Ramos (cell line): Measurements from ENCODE around the gene IMMP2L.

Source experiments
- in situ Hi-C: fragments of 300-500 bp; cut with MboI; formaldehyde crosslinking; loops from one replicate; pipeline ENCODE4 v1.14.3; 2022; ENCODE audit warnings: low sequenced_read_pairs; ENCODE audit not compliant: unreplicated experiment

The IMMP2L gene

GRCh38 chr7:110929480-110930249 lies 632.6 kb downstream of the IMMP2L start:
- in situ Hi-C loops: no loop called here

DNA sequence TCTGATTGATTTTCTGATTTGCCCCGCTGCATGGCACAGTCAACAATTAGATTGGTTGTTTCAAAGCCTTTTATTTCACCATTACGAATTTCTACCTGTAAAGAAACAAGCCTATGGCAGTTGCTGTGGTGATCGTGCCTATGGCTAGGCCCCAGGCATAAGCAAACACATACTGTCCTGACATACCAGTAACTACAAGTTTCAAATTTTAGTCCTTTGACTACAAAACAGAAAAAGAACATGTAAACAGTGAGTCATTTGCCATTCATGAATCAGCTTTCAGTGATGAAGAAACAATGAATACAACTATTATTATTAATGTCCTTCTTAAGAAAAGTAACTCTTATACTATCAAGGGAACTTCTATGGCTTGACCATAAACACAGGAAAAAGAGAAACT lies 639.4 kb downstream of the IMMP2L start:
- in situ Hi-C loops: no loop called here

- in situ Hi-C loops: no loop called here
Measured at GRCh38 chr7:110921595-110922151, 640.6 kb downstream of the IMMP2L start.

- in situ Hi-C loops: no loop called here
Measured at GRCh38 chr7:110918949-110919548, 643.2 kb downstream of the IMMP2L start.

DNA sequence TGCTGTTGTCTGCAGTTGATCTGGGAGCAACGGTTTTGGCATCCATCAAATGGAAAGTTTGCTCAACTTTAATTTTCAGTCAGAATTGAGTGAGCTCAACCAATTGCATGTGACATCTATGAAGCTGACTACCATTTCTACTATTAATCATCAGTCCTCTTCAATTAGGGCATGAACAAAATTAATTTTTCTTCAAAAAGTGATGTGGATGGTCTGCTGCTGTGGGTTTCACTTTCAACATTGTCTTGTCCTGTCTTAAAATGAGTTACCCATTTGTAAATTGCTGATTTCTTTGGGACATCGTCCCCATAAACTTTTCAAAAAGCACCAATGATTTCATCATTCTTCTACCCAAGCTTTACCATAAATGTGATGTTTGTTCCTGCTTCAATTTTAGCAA lies 648.0 kb downstream of the IMMP2L start:
- in situ Hi-C loops: no loop called here

DNA sequence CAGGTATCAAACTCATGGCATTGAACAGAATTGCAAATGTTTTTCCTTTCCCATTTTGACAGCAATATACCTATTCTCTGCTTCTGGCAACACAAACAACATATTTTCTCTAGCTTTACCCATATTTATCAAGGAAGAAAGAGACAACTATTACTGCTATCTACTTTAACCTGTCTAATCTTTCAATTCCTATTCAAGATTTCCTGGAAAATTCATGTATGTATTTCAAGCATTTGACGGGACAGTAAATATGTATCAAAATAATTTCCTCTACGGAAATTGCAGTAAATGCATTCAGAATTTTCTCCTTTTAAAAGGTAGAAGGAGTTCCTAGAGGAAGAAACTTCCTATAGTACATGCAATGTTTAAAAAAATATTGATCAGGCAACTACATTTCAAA lies 650.7 kb downstream of the IMMP2L start:
- in situ Hi-C loops: no loop called here

DNA sequence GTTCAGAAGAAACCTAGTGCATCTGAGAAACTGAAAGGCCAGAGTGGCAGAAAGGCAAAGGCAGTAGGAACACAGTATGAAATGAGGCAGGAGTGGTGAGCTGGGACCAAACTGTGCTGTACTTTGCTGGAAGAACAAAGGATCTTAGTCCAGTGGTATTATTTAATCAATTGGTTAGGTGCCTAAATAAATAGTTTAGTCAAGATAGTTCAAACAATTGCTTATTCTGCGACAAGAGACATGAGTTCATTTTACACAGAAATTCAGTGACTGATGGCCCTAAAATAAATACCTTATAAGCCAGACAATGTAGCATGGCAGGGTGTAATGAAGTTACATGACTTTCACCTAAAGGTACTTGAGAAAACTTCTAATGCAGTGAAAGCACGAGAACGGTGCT lies 653.2 kb downstream of the IMMP2L start:
- in situ Hi-C loops: no loop called here

- in situ Hi-C loops: no loop called here
Measured at GRCh38 chr7:110905773-110906566, 656.3 kb downstream of the IMMP2L start.

- in situ Hi-C loops: no loop called here
Measured at GRCh38 chr7:110898516-110898915, 663.8 kb downstream of the IMMP2L start.

DNA sequence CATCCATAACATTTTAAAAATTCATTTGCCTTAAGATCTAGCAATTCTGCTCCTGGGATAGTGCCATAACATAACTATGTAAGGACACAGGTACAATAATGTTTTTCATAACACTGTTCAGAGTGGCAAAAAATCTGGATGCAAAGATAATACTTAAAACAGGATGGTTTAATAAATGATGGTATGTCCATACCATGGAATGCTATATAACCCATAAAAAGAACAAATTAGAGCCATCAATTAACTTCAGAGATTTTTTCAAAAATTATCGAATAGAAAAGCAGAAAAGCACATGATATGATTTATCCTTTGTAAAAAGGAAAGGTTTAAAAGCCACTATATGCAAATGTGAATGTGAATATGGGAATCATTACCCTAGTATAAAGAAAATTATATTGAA lies 664.8 kb downstream of the IMMP2L start:
- in situ Hi-C loops: no loop called here

GRCh38 chr7:110894111-110894510 lies 668.2 kb downstream of the IMMP2L start:
- in situ Hi-C loops: no loop called here

- in situ Hi-C loops: no loop called here
Measured at GRCh38 chr7:110891197-110891596, 671.1 kb downstream of the IMMP2L start.

GRCh38 chr7:110890101-110890500 lies 672.2 kb downstream of the IMMP2L start:
- in situ Hi-C loops: no loop called here

DNA sequence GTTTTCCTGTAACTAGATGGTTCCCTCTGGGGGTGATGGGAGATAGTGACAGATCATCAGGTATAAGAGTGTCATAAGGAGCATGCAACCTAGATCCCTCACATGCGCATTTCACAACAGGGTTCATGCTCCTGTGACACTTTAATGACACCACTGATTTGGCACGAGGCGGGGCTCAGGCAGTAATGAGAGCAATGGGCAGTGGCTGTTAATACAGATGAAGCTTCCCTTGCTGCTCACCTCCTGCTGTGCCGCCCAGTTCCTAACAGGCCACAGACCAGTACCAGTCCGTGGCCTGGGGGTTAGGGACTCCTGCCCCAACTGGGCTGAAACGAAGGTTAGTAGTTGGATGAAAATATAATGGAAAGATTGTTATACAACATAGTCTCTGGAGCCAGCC lies 673.0 kb downstream of the IMMP2L start:
- in situ Hi-C loops: no loop called here

- in situ Hi-C loops: no loop called here
Measured at GRCh38 chr7:110888641-110889040, 673.7 kb downstream of the IMMP2L start.

DNA sequence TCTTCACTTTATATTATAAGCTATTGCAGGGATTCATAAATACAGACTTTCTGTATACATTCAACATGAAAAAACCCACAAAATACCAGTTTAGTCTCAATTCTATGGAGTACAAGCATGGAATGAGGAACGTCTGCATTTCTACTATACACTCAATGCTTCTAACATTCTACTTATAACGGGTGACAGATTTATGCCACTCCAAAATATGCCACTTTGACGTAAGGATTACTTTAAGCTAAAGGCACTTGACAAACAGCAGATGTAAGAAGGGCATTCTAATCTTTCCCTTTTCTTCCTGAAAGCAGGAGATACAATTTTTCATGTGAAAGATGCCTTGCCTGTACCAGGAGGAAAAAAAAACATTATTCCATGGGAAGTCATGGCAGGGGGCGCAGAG lies 676.8 kb downstream of the IMMP2L start:
- in situ Hi-C loops: no loop called here

DNA sequence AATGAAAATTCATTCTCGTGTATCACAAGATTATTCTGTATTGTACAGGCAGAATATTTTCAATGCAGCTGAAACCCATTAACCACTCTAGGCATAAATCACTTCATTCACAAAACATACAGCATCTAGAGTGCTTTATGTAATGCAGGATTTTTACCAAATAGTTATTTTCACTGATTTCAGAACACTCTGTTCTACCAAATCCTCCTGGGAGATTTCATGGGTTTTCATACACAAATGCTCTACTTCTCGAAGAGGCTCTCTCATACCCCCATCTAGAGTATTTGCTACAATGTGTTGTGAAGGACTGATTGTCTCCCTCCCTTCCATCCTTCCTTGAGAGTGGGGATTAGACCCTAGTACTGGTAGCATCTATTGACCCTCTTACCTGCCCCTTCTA lies 680.6 kb downstream of the IMMP2L start:
- in situ Hi-C loops: no loop called here

GRCh38 chr7:110880971-110881370 lies 681.3 kb downstream of the IMMP2L start:
- in situ Hi-C loops: no loop called here

DNA sequence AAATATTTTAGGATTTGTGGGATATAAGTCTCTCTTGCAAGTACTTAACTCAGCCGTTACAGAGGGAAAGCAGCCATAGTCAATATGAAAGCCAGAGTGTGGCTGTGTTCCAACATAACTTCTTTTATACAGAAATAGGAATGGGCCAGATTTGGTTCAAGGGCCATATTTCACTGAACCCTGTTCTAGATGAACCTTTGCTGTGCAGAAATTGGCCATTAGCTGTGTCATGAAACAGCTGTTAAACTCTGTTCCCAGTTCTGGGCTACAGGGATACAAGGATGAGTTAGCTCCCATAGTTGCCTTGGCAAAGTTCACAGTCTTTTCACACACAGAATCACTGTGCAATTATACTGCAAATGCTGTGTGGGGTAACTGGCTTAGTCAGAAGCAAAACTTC lies 685.3 kb downstream of the IMMP2L start:
- in situ Hi-C loops: no loop called here

DNA sequence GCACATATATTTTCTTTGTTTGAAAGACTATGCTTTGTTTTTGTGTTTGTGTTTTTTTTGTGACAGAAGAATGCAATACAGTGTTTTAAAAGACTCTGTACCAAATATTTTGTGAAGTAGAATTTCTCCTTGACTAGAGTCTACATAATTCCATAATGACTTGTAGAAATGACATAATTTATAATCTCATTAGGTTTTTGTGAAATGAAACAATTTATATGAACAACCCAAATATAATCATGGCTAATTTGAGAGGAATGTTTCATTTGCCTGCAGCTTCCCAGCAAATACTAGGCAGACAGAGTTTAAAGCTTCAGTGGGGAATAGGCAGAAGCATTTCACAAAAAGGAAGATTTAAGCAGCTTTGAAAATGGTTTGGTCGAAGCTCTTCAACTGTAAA lies 686.9 kb downstream of the IMMP2L start:
- in situ Hi-C loops: no loop called here

DNA sequence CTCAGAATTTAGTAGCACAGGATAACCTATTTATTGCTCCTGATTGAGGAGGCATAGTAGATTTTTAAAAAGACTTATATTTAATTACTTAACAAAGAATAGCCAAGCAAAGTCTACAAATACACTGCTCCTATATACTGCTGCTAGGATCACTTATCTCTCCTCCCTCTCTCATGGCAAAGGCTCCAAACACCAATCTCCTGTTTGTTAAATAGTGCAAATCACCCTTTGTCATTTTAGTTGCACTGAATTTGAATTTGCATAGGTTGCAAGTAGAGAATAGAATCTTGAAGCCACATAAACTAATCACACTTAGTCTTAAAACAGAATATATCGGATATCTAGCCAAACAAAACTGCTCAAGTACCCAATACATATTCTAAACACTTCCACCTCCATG lies 690.4 kb downstream of the IMMP2L start:
- in situ Hi-C loops: no loop called here
